Measurements from ENCODE around the gene ZNF175. TPM values are rescaled to one million over a fixed set of nuclear protein-coding genes. Genes with fewer than 3 reads are reported as not detected.

The ZNF175 gene
- total and polyA plus RNA-seq, 9 of the 15 experiments (the other 6 are each of a cell fraction or from before 2014, with no cell fraction given), result 3.7 to 37.9 (median 14.0) TPM

DNA sequence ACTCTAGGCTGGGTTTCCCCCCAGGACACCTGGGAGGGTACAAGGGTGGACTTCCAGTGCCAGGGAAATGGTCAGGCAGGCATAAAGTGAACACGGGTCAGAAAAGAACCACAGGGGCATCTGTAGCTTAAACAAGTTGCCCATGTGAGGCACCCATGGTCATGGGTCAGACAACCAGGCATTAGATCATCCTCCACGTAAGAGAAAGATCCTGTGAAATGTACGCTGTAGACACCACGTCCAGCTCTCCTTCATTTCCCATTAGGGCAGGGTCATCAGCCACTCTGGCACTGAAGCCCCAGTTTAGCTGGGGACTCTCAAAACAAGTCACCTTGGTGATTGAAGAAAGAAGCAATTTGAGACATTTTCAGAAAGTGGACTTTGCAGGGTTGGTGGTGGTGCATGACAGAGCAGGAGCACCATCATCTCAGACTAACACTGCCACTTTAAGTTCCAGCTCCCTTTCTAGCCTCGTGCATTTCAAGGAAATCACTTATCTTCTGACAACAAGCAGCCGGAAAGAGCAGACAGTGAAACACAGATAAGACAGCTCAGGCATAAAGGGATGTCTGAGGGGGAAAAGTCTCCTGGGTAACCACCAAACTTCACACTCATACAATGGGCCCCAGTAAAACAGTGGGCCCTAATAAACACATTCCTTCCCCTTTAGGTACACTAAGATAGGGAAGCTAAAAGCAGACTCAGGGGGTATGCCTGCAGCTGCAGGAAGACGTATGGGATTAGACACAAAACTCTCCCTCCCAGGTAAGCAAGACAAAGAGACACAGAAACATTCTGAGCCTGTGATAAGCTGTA is 23.5 kb upstream of the ZNF175 start (continued):
- TF ChIP-seq GMEB1 (CRISPR knock-in tag; IDR thresholded peaks at IDR 0.05) (no peak), ZNF668 (CRISPR knock-in tag; IDR thresholded peaks at IDR 0.05) (no peak), NFE2 (IDR thresholded peaks at IDR 0.05; ENCODE audit: low read depth) (peak; percentile 79), U2AF2 (optimal IDR thresholded peaks at IDR 0.05; ENCODE audit: low read depth, low read length) (no peak), HMG20B (CRISPR knock-in tag; IDR thresholded peaks at IDR 0.05) (no peak), PRPF4 (IDR thresholded peaks at IDR 0.05; ENCODE audit: insufficient read depth, low read depth, low read length, poor library complexity, severe bottlenecking) (no peak), ELF4 (CRISPR knock-in tag; IDR thresholded peaks at IDR 0.05) (no peak), HIVEP1 (CRISPR knock-in tag; IDR thresholded peaks at IDR 0.05) (no peak), FOXK2 (conservative IDR thresholded peaks at IDR 0.05 in 1 of 2, IDR thresholded peaks at IDR 0.05 in 1 of 2; ENCODE audit: low read depth in 2 of 2) (peak; percentile 83 to 87; a peak in 3 of 4 replicates), CHD1 (IDR thresholded peaks at IDR 0.05; ENCODE audit: low read length) (peak; percentile 66), ZNF384 (IDR thresholded peaks at IDR 0.05; ENCODE audit: low read depth, low read length) (no peak), JUND (IDR thresholded peaks at IDR 0.05; ENCODE audit: borderline replicate concordance, low read depth, low read length) (peak; percentile 87), JUND (tag; IDR thresholded peaks at IDR 0.05; ENCODE audit: borderline replicate concordance, low read depth, low read length) (peak; percentile 78; the same call in 2 of the 3 replicates), SREBF1 (IDR thresholded peaks at IDR 0.05; ENCODE audit: borderline replicate concordance, low read depth, low read length) (no peak), ZKSCAN8 (CRISPR knock-in tag; IDR thresholded peaks at IDR 0.05) (peak; percentile 78), HLTF (IDR thresholded peaks at IDR 0.05) (no peak), RAD51 (IDR thresholded peaks at IDR 0.05; ENCODE audit: borderline replicate concordance, low read depth) (no peak), TBL1XR1 (IDR thresholded peaks at IDR 0.05; ENCODE audit: low read length in 2 of 2) (peak; percentile 93 to 99; a peak in 3 of 4 replicates), HDGF (IDR thresholded peaks at IDR 0.05) (no peak), GTF2F1 (IDR thresholded peaks at IDR 0.05; ENCODE audit: low read depth, low read length) (no peak), ZNF143 (CRISPR knock-in tag; IDR thresholded peaks at IDR 0.05) (0 out of 2 replicates have a peak, but pooled peaks have one; percentile 41)
- TF ChIP-seq, protein P1, sequence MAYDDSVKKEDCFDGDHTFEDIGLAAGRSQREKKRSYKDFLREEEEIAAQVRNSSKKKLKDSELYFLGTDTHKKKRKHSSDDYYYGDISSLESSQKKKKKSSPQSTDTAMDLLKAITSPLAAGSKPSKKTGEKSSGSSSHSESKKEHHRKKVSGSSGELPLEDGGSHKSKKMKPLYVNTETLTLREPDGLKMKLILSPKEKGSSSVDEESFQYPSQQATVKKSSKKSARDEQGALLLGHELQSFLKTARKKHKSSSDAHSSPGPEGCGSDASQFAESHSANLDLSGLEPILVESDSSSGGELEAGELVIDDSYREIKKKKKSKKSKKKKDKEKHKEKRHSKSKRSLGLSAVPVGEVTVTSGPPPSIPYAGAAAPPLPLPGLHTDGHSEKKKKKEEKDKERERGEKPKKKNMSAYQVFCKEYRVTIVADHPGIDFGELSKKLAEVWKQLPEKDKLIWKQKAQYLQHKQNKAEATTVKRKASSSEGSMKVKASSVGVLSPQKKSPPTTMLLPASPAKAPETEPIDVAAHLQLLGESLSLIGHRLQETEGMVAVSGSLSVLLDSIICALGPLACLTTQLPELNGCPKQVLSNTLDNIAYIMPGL (CRISPR knock-in tag; IDR thresholded peaks at IDR 0.05), result no peak

Measured in K562 (cell line).